TTC549 (cell line): ENCODE measurements around the gene USP17L25.
"Not testable (repeated sequence)": the region's sequence is repeated elsewhere in the genome, so short reads cannot be mapped to it uniquely, and the experiment has no call there.

Experiments used
- FAIRE-seq: peaks from 2 replicates; lab custom pipeline; 2012; peaks lifted over from hg19 to GRCh38; lab: Jason Lieb, UNC

The USP17L25 gene

GRCh38 chr4:9329611-9330010 is at the start of gene USP17L25:
Gene USP17L25 (plus strand): TSS chr4:9329911. CDS start chr4:9329911, 0 bp downstream.
- not testable (repeated sequence) for FAIRE-seq

- not testable (repeated sequence) for FAIRE-seq
These were observed 5.5 kb upstream of the USP17L25 start for GRCh38 chr4:9324191-9324590.

GRCh38 chr4:9324865-9325264 is 4.8 kb upstream of the USP17L25 start, which contains the start of gene USP17L24:
Gene USP17L24 (plus strand): TSS chr4:9325165. CDS start chr4:9325165, 0 bp downstream.
- FAIRE-seq = not testable (repeated sequence)

GRCh38 chr4:9334358-9334757 is 4.6 kb downstream of the USP17L25 start, which contains the start of gene USP17L26:
Gene USP17L26 (plus strand): TSS chr4:9334658. CDS start chr4:9334658, 0 bp downstream.
- not testable (repeated sequence) for FAIRE-seq

- FAIRE-seq = not testable (repeated sequence)
These were observed 9.4 kb downstream of the USP17L25 start, which contains the start of gene USP17L5 for GRCh38 chr4:9339103-9339502. Gene USP17L5 (plus strand): TSS chr4:9339403. CDS start chr4:9339403, 0 bp downstream.

- not testable (repeated sequence) for FAIRE-seq
These were observed 14.1 kb downstream of the USP17L25 start, which contains the start of gene USP17L27 for GRCh38 chr4:9343848-9344247. Gene USP17L27 (plus strand): TSS chr4:9344148. CDS start chr4:9344148, 0 bp downstream.

GRCh38 chr4:9348593-9348992 is 18.9 kb downstream of the USP17L25 start, which contains the start of gene USP17L28:
Gene USP17L28 (plus strand): TSS chr4:9348893. CDS start chr4:9348893, 0 bp downstream.
- FAIRE-seq = not testable (repeated sequence)

GRCh38 chr4:9350866-9351265 is 21.2 kb downstream of the USP17L25 start:
- FAIRE-seq = not testable (repeated sequence)

GRCh38 chr4:9353338-9353737 is 23.6 kb downstream of the USP17L25 start, which contains the start of gene USP17L29:
Gene USP17L29 (plus strand): TSS chr4:9353638. CDS start chr4:9353638, 0 bp downstream.
- FAIRE-seq = not testable (repeated sequence)

GRCh38 chr4:9362829-9363228 is 33.1 kb downstream of the USP17L25 start, which contains the start of gene USP17L30:
Gene USP17L30 (plus strand): TSS chr4:9363129. CDS start chr4:9363129, 0 bp downstream.
- FAIRE-seq = not testable (repeated sequence)

GRCh38 chr4:9379881-9380280 is 50.2 kb downstream of the USP17L25 start:
- not testable (repeated sequence) for FAIRE-seq
